SKM-1 treated with dmso at 0.1 percent for 144 hours (cell line): ENCODE data around the gene UNKL.
A peak's percentile ranks its signal among the peaks of the same experiment; 100 is the strongest.

ENCODE experiments used
- DNase-seq: peaks from one replicate; lab custom pipeline; 2025; ENCODE audit not compliant: unreplicated experiment; lab: John Stamatoyannopoulos, UW

The UNKL gene

GRCh38 chr16:1378804-1379303, 35.6 kb downstream of the UNKL start:
- DNase-seq = peak; percentile 25

- DNase-seq = no peak
These were observed 36.3 kb downstream of the UNKL start for GRCh38 chr16:1378087-1378803.

DNA sequence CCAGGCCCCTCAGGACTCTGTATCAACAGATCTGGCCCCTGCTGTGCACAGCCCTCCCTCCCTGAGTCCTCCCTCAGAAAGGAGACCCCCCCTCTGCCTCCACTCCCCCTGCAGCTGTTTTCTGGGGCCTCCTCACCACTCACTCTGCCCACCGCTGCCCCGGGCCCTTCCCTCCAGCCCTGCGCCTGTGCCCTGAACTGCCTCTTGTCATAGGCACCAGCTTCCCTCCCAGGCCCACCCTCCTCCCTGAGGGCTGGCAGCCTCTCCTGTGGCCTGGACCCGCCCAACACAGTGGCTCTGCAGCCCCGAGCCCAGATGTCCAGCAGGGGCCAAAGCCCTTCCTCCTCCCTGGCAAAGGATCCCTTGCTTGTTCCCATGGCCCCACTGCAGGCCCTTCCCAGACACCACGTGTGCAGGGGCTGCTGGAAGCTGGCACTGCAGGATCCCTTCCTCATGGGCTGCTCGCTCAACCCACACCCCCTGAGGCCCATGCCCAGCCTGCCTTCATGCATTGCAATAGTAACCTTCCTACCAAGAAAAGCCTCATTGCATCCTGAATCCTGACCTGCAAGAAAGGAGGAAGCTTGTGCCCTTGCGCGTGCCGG, 37.0 kb downstream of the UNKL start:
- DNase-seq = no peak

- DNase-seq = no peak
These were observed 38.6 kb downstream of the UNKL start for GRCh38 chr16:1375741-1376410.

GRCh38 chr16:1375298-1375640, 39.2 kb downstream of the UNKL start:
- DNase-seq = no peak

GRCh38 chr16:1374418-1375297, 39.8 kb downstream of the UNKL start:
- no peak for DNase-seq

- no peak for DNase-seq
These were observed 42.1 kb downstream of the UNKL start for GRCh38 chr16:1372292-1372950.

DNA sequence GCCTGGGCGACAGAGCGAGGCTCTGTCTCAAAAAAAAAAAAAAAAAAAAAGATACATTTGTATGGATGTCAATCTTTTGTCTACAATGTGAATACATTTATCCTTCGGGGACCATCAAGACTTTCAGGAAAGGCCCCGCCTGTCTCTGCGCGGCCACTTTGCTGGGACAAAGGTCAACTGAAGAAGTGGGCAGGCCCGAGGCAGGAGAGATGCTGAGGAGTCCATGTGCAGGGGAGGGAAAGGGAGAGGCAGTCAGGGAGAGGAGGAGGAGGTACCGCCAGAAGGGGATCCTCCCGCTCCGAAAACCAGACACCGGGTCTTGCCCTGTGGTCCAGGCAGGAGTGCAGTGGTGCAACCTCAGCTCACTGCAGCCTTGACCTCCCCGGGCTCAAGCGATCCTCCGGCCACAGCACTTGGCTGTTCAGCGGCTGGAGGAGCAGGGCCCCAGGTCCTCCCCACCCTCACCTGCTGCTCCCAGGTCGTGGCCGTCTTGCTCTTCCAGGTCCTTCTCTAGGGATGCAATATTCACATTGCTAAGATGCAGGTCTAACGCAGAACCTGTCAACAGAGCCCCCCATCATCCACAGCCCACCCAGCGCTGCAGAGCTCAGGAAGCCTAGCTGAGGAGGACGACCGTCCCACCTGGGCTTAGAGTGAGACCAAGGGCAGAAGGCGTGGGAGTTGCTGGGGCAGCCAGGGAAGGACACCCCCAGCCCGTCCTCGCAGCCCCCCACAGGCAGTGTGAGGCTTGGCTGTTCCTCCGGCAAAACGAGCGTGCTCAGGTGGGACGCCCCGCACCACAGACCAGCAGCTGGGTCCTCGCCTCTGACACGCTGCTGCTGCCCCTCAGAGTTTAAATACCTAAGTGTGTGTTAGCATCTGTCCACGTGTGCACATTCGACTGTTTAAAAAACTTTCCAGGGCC, 43.2 kb downstream of the UNKL start:
- no peak for DNase-seq

DNA sequence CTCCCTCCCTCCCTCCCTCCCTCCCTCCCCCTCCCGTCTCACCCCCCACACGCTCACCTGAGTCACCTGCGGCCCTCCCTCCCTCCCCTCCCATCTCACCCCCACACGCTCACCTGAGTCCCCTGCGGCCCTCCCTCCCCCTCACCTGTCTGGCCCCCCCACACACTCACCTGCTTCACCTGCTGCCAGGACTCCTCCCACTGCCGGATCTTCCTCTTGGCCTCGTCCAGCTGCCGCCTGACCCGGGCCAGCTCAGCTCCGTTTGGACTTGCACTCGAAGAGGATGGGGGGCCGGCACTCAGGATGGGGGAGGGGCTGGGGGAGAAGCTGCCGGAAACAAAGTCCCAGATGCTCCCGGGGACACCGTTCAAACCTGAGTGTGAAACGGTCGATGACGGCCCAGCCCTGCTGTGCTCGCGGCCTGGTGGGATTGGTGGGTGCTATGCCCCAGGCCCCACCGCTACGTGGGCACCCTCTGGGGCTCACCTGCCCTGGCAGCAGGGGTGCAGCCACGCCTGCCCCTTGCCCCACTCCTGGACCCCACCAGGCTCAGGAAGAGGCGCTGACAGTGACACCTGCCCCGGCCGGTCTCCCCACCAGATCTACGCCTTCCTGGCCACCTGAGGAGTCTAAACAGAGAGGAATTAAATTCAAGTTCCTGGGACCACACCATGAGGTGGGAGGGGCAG, 46.9 kb downstream of the UNKL start:
- DNase-seq = no peak

DNA sequence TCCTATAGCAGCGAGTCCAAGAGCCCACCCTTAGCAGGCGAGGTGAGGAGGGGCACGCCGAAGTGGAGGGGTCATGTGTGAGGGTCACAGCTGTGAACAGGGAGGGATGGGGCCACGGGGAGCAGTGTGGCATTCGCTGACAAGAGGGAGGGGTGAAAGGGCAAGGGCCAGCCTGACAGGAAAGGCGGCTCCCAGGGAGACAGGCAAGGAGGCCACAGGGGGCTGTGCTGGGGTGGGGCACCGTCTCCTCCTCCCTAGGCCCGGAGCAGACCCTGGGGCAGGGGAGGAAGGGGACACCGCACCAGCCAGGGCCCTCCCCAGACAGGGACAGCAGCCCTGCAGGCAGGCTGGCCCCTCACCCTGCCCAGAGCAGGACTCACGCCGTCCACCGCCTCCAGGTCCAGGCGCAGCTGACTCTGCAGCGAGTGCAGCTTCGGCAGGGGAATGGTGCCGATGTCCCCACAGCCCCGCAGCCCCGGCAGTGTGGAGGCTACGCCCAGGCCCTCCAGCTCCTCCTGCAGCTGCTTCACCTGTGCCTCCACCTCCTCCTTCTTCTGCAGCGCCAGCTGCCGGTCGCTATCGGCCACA, 47.7 kb downstream of the UNKL start:
- DNase-seq = no peak

- DNase-seq = no peak
These were observed 48.3 kb downstream of the UNKL start for GRCh38 chr16:1366060-1366711.

DNA sequence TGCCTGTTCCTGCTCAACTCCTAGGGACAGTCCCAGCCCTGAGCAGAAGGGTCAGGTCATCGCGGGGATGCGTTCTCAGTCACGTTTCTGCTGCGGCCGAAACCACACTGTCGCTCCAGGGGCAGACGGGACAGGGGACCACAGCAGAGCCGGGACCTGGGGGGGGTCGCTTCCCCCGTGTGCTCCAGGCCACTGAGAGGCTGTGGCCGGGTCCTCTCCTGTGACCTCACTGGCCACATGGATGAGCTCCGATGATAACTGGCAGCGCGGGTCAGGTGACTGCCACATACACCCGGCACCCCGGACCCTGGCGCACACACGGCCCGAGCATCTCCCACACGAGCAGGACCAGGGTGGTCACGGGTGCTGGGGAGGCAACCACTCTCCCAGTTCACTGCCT, 50.0 kb downstream of the UNKL start:
- no peak for DNase-seq

DNA sequence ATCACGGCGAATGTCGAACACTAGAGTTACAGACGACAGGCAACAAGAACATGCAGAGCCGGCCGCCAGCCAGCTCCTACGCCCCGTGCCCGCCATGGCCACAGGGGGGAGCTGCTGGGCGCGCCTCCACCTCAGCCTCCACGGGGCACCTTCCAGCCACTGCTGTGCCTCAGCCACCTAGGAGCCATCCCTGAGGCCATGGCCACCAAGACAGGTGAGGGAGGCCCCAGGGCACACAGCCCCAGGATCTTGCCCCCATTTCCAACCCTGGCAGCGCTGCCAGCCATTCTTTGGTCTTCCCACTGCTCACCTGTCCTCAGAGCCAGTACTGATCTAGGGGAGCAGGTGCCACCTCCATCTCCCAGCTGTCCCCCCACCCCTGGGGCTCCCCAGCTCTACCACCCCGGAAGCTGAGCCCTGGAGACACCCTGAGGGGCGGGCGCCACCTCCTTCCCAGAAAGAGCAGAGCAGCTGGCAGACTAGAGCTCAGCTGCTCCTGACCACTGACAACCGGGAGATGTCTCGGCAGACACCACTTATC, 50.9 kb downstream of the UNKL start:
- DNase-seq = peak; percentile 24

DNA sequence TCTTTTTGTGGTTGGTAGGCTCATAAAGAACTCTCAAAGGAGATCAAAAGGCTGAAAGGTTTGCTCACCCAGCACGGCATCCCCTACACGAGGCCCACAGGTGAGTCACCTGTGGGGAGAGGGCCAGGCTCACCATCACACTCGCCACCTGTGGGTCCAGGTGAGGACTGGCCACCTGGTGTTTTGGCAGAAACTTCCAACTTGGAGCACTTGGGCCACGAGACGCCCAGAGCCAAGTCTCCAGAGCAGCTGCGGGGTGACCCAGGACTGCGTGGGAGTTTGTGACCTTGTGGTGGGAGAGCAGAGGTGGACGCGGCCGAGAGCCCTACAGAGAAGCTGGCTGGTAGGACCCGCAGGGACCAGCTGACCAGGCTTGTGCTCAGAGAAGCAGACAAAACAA, 51.7 kb downstream of the UNKL start:
- no peak for DNase-seq

GRCh38 chr16:1361685-1362360, 52.7 kb downstream of the UNKL start:
- no peak for DNase-seq

GRCh38 chr16:1357906-1358566, 56.5 kb downstream of the UNKL start:
- DNase-seq = no peak
